Cardiac fibroblast (primary cell): ENCODE data around the gene COX19.

Source experiments
- DNase-seq, 2 donors: peaks; one replicate each; pipeline versions ENCODE4 v3.0.0 to v3.0.0-alpha.2; 2010; ENCODE audit warnings: low read depth in 2 of 2
- H3K4me3 ChIP-seq, 2 donors: replicated peaks in 1 of 2; 1 replicate in 1 of 2; 2 replicates in 1 of 2; pipeline ENCODE4 v1.5.1; 2011; ENCODE audit warnings: low read depth in 2 of 2, low read length in 2 of 2, mild to moderate bottlenecking in 2 of 2, moderate library complexity in 1 of 2
- CTCF ChIP-seq: IDR thresholded peaks from one replicate; pipeline ENCODE4 v1.5.1; 2011; ENCODE audit warnings: low read depth, mild to moderate bottlenecking, low read length, inconsistent platforms

COX19 gene

GRCh38 chr7:974172-974571 lies 1.2 kb downstream of the COX19 start:
- TF ChIP-seq CTCF, result no peak
- peak; percentile 26 to 47 for DNase-seq
- H3K4me3 ChIP-seq, result peak overlapping the region; percentile 98 to 99

- no peak for TF ChIP-seq CTCF
- no peak overlapping the region for H3K4me3 ChIP-seq
- DNase-seq, result no peak
These were observed 2.0 kb downstream of the COX19 start for GRCh38 chr7:973312-973711.

- TF ChIP-seq CTCF, result no peak
- peak in 1 of 2 donors; percentile 51 for DNase-seq
- no peak overlapping the region for H3K4me3 ChIP-seq
These were observed 2.6 kb downstream of the COX19 start for GRCh38 chr7:972676-973309.

GRCh38 chr7:972110-972509 lies 3.2 kb downstream of the COX19 start:
- no peak for DNase-seq
- no peak for TF ChIP-seq CTCF
- H3K4me3 ChIP-seq, result no peak overlapping the region

- DNase-seq, result no peak
- no peak for TF ChIP-seq CTCF
- H3K4me3 ChIP-seq, result no peak overlapping the region
These were observed 4.6 kb downstream of the COX19 start for GRCh38 chr7:970744-971143.

GRCh38 chr7:969403-969802 lies 5.9 kb downstream of the COX19 start:
- DNase-seq, result no peak
- TF ChIP-seq CTCF, result no peak
- H3K4me3 ChIP-seq, result no peak overlapping the region
